ENCODE results near the gene MRPS21. TPM values are rescaled to one million over a fixed set of nuclear protein-coding genes. Genes with fewer than 3 reads are reported as not detected.

Gene MRPS21
- total RNA-seq, 2 experiments from 2014 or later: 69.6 to 72.9 TPM

DNA sequence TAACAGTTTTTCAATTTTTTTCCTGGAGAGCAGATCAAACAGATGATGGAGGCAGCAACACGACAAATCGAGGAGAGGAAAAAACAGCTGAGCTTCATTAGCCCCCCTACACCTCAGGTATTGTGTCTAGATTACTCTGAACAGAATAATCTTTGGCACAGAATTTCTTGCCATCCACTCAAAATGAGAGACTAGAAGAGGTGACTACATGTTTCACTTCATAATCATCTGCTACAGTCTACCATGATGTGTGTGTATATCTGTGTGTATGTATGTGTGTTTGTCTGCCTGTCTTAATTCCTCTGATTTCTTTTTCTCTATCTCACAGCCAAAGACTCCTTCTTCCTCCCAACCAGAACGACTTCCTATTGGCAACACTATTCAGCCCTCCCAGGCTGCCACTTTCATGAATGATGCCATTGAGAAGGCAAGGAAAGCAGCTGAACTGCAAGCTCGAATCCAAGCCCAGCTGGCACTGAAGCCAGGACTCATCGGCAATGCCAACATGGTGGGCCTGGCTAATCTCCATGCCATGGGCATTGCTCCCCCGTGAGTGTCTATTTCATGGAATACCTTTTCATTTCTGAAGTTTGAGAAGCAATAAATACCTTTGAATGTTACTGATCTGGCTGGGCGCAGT lies 39.1 kb downstream of the MRPS21 start:
- Mint-ChIP-seq H3K36me3 (ENCODE audit: low read depth) (peaks cover 55% of the 10 kb centered on the region), H3K27me3 (no peaks in the 10 kb centered on the region), H3K4me1 (peaks cover 4% of the 10 kb centered on the region), H3K4me3 (no peak overlapping the region), H3K27ac (no peak overlapping the region), H3K9me3 (no peaks in the 10 kb centered on the region)
- CTCF ChIA-PET: no interaction called here
- DNase-seq: no peak
- POLR2A ChIA-PET: interaction anchor here (0.6 kb wide), 1 partner anchor 33 kb away, joined by 4 read pairs; no protein-coding TSS in a partner anchor

DNA sequence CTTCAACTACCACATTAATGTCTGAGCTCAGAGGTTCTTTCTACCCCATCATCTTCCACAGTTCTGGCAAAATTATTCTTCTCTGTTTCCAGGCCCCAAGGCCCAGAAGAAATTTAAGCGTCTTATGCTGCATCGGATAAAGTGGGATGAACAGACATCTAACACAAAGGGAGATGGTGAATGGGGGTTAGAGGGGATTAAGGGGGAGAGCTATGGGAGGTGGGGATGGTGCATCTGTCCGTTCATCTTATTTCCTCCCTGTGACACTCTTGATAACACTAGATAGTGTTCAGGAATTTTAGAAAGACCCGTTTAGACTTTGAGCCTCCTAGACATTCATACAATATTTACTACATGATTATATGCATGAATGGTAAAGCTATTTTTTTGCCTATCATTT lies 52.7 kb downstream of the MRPS21 start:
- H3K36me3 Mint-ChIP-seq (ENCODE audit: low read depth): peaks cover 52% of the 10 kb centered on the region
- H3K27ac Mint-ChIP-seq: peak overlapping the region; percentile 16

DNA sequence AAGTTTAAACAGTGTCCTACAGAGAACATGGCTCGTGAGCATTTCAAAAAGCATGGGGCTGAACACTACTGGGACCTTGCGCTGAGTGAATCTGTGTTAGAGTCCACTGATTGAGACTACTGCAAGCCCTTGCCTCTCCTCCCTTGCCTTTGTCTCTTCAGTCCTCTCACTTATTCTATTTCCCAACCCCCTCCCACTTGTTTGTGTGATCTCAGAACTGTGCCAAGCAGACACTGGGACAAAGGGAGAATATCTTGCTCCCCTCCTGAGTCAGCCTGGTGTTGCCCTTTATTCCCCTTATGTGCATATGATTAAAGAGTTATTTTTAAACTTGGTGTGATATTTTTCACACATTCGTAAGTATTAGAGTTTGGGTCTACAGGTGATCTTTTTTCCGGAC lies 59.2 kb downstream of the MRPS21 start:
- H3K9me3 Mint-ChIP-seq: no peaks in the 10 kb centered on the region
- H3K27ac Mint-ChIP-seq: no peak overlapping the region
- no peaks in the 10 kb centered on the region for H3K4me1 Mint-ChIP-seq
- ChIA-PET CTCF (interaction anchor here (2.0 kb wide), 1 partner anchor 11 kb away, joined by 4 read pairs; the partner anchor contains the start of gene RPRD2), POLR2A (no interaction called here)
- DNase-seq: no peak
- no peak overlapping the region for H3K4me3 Mint-ChIP-seq
- H3K27me3 Mint-ChIP-seq: no peaks in the 10 kb centered on the region
- H3K36me3 Mint-ChIP-seq (ENCODE audit: low read depth): peaks cover 30% of the 10 kb centered on the region

More for the DNA sequence above, 52.7 kb downstream of the MRPS21 start:
- CTCF ChIA-PET: interaction anchor here (1.4 kb wide), 1 partner anchor 27 kb away, joined by 3 read pairs; no protein-coding TSS in a partner anchor
- Mint-ChIP-seq H3K27me3 (no peaks in the 10 kb centered on the region), H3K9me3 (no peaks in the 10 kb centered on the region), H3K4me1 (no peaks in the 10 kb centered on the region), H3K4me3 (no peak overlapping the region)
- POLR2A ChIA-PET: no interaction called here
- DNase-seq: no peak

Other genes starting within 250 kb of the MRPS21 start
- gene VPS45, start 226.1 kb upstream of the MRPS21 start, total RNA-seq: 10 to 100 TPM; 34.1 to 38.1 TPM
- gene PLEKHO1, start 143.9 kb upstream of the MRPS21 start, total RNA-seq: 10 to 100 TPM; 65.6 to 67.7 TPM
- gene ANP32E, start 57.7 kb upstream of the MRPS21 start, total RNA-seq: 100 to 1,000 TPM; 164 to 173 TPM
- gene CA14, start 36.1 kb upstream of the MRPS21 start, total RNA-seq: not detected
- gene APH1A, start 24.8 kb upstream of the MRPS21 start, total RNA-seq: 100 to 1,000 TPM; 130 to 137 TPM
- gene C1orf54, start 21.1 kb upstream of the MRPS21 start, total RNA-seq: 1 to 10 TPM; 2.4 to 3.5 TPM
- gene CIART, start 11.3 kb upstream of the MRPS21 start, total RNA-seq: 1 to 10 TPM; 1.7 to 2.1 TPM
- 10 to 100 TPM; 83.2 to 87.7 TPM for gene PRPF3, start 27.7 kb downstream of the MRPS21 start, total RNA-seq
- 10 to 100 TPM; 36.4 to 43.6 TPM for gene RPRD2, start 70.3 kb downstream of the MRPS21 start, total RNA-seq
- gene TARS2, start 193.6 kb downstream of the MRPS21 start, total RNA-seq: 10 to 100 TPM; 31.9 to 35.9 TPM
- gene ECM1, start 214.2 kb downstream of the MRPS21 start, total RNA-seq: 1 to 10 TPM in 1 of 2 experiments, under 1 TPM in 1; 0.87 to 1.2 TPM
- under 1 TPM in 1 of 2 experiments, not detected in 1; 0.64 TPM for gene FALEC, start 221.9 kb downstream of the MRPS21 start, total RNA-seq

All from activated CD4-positive, alpha-beta T cell treated with anti-CD3 and anti-CD28 coated beads, Interleukin-2, amount 10 ng/mL, durations not matched to agents 7 days and 5 days (primary cell).